Measurements from ENCODE around the gene EXOG. TPM values are rescaled to one million over a fixed set of nuclear protein-coding genes. Genes with fewer than 3 reads are reported as not detected.
A peak's percentile ranks its signal among the peaks of the same experiment; 100 is the strongest.

The EXOG gene
- total RNA-seq, 6 donors from 2014 or later: 10.0 to 34.6 (median 13.2) TPM

- 89 to 93% methylated on average over 4 to 5 of the region's 5 CpGs for WGBS, 2 donors
- TF ChIP-seq POLR2AphosphoS5 (IDR thresholded peaks at IDR 0.05) (no peak), POLR2A (IDR thresholded peaks at IDR 0.05) (no peak), CTCF (IDR thresholded peaks at IDR 0.05) (no peak), EP300 (IDR thresholded peaks at IDR 0.05) (no peak)
- H3K27me3 ChIP-seq: no peaks in the 10 kb centered on the region
Measured at GRCh38 chr3:38476157-38476756, 19.9 kb upstream of the EXOG start.

GRCh38 chr3:38477057-38477820, 18.9 kb upstream of the EXOG start:
- DNase-seq (peak in 1 of 2 donors; percentile 63), ATAC-seq (ENCODE audit: low FRiP score in 2 of 2) (no peak)
- no peak overlapping the region for H3K4me3 ChIP-seq
- 94 to 96% methylated on average over 19 to 21 of the region's 21 CpGs for WGBS, 2 donors
- no peaks in the 10 kb centered on the region for H3K9me3 ChIP-seq
- TF ChIP-seq POLR2A (IDR thresholded peaks at IDR 0.05) (no peak), EP300 (IDR thresholded peaks at IDR 0.05) (no peak)
- H3K27me3 ChIP-seq: no peaks in the 10 kb centered on the region
- peaks cover 4 to 43% (median 21%) of the 10 kb centered on the region in 4 donors for H3K36me3 ChIP-seq
- no peak overlapping the region for H3K27ac ChIP-seq
- H3K4me1 ChIP-seq: peaks cover 3 to 13% (median 4%) of the 10 kb centered on the region in 4 donors

More at GRCh38 chr3:38476157-38476756, 19.9 kb upstream of the EXOG start:
- no peak for ATAC-seq (ENCODE audit: low FRiP score in 2 of 2)
- Histone ChIP-seq H3K4me1 (peaks cover 8 to 16% (median 12%) of the 10 kb centered on the region in 4 donors), H3K36me3 (peaks cover 0 to 33% (median 14%) of the 10 kb centered on the region in 4 donors), H3K27ac (no peak overlapping the region), H3K4me3 (no peak overlapping the region), H3K9me3 (no peaks in the 10 kb centered on the region)
- DNase-seq: no peak

- no peak for ATAC-seq (ENCODE audit: low FRiP score in 2 of 2)
- no peak overlapping the region for H3K27ac ChIP-seq
Measured at GRCh38 chr3:38477839-38478450, 18.2 kb upstream of the EXOG start.

GRCh38 chr3:38478901-38479300, 17.2 kb upstream of the EXOG start:
- 92 to 94% methylated on average over 7 to 9 of the region's 9 CpGs for WGBS, 2 donors
- DNase-seq: no peak
- H3K27ac ChIP-seq: no peak overlapping the region

More at GRCh38 chr3:38477839-38478450, 18.2 kb upstream of the EXOG start:
- Histone ChIP-seq H3K9me3 (no peaks in the 10 kb centered on the region), H3K27me3 (no peaks in the 10 kb centered on the region), H3K4me3 (no peak overlapping the region), H3K36me3 (peaks cover 11 to 50% (median 28%) of the 10 kb centered on the region in 4 donors), H3K4me1 (peaks cover 0 to 7% (median 2%) of the 10 kb centered on the region in 4 donors)
- TF ChIP-seq POLR2AphosphoS5 (IDR thresholded peaks at IDR 0.05): no peak
- WGBS, 2 donors: 87 to 90% methylated on average over 8 to 14 of the region's 15 CpGs
- peak in 1 of 2 donors; percentile 66 for DNase-seq

GRCh38 chr3:38479431-38480092, 16.6 kb upstream of the EXOG start:
- peak; percentile 56 to 71 for DNase-seq
- H3K27ac ChIP-seq: no peak overlapping the region
- 73 to 76% methylated on average over 10 of the region's 10 CpGs for WGBS, 2 donors
- no peak overlapping the region for H3K4me3 ChIP-seq
- TF ChIP-seq EP300 (IDR thresholded peaks at IDR 0.05) (no peak), CTCF (IDR thresholded peaks at IDR 0.05) (peak; percentile 71 to 81 (median 78)), POLR2A (IDR thresholded peaks at IDR 0.05) (no peak)
- no peaks in the 10 kb centered on the region for H3K27me3 ChIP-seq
- H3K36me3 ChIP-seq: peaks cover 12 to 63% (median 38%) of the 10 kb centered on the region in 4 donors
- no peaks in the 10 kb centered on the region for H3K4me1 ChIP-seq
- peak; percentile 65 to 84 for ATAC-seq (ENCODE audit: low FRiP score in 2 of 2)
- H3K9me3 ChIP-seq: no peaks in the 10 kb centered on the region

More at GRCh38 chr3:38478901-38479300, 17.2 kb upstream of the EXOG start:
- Histone ChIP-seq H3K4me1 (no peaks in the 10 kb centered on the region), H3K4me3 (no peak overlapping the region), H3K9me3 (no peaks in the 10 kb centered on the region), H3K36me3 (peaks cover 12 to 60% (median 36%) of the 10 kb centered on the region in 4 donors), H3K27me3 (no peaks in the 10 kb centered on the region)
- ATAC-seq (ENCODE audit: low FRiP score in 2 of 2): no peak
- no peak for TF ChIP-seq EP300 (IDR thresholded peaks at IDR 0.05)
- TF ChIP-seq POLR2A (IDR thresholded peaks at IDR 0.05): no peak
- TF ChIP-seq POLR2AphosphoS5 (IDR thresholded peaks at IDR 0.05): no peak

GRCh38 chr3:38480093-38480445, 16.1 kb upstream of the EXOG start:
- peaks cover 12 to 64% (median 38%) of the 10 kb centered on the region in 4 donors for H3K36me3 ChIP-seq
- no peaks in the 10 kb centered on the region for H3K27me3 ChIP-seq
- H3K4me1 ChIP-seq: no peaks in the 10 kb centered on the region
- H3K27ac ChIP-seq: no peak overlapping the region
- no peak for DNase-seq
- no peak overlapping the region for H3K4me3 ChIP-seq
- no peak for ATAC-seq (ENCODE audit: low FRiP score in 2 of 2)
- 70 to 79% methylated on average over 3 of the region's 3 CpGs for WGBS, 2 donors
- H3K9me3 ChIP-seq: no peaks in the 10 kb centered on the region
- TF ChIP-seq CTCF (IDR thresholded peaks at IDR 0.05) (peak in 1 of 6 experiments; percentile 7), POLR2AphosphoS5 (IDR thresholded peaks at IDR 0.05) (no peak), EP300 (IDR thresholded peaks at IDR 0.05) (no peak)

Measured in upper lobe of left lung (tissue), 6 donors.